M059J (cell line): ENCODE results near the gene SLC16A11. TPM values are rescaled to one million over a fixed set of nuclear protein-coding genes. Genes with fewer than 3 reads are reported as not detected.
"Not testable (repeated sequence)": the region's sequence is repeated elsewhere in the genome, so short reads cannot be mapped to it uniquely, and the experiment has no call there.

Source experiments
- DNase-seq: peaks from one replicate; pipeline ENCODE4 v3.0.0-alpha.2; 2012; ENCODE audit warnings: low read depth
- total RNA-seq: library from RNA; depleted of rRNA; stranded (reverse); fragments of >200 nt; shearing (Covaris generic); gene quantifications from 2 replicates; pipeline ENCODE4 v1.2.3, GENCODE V29; 2014; rRNA removed

The SLC16A11 gene, protein sequence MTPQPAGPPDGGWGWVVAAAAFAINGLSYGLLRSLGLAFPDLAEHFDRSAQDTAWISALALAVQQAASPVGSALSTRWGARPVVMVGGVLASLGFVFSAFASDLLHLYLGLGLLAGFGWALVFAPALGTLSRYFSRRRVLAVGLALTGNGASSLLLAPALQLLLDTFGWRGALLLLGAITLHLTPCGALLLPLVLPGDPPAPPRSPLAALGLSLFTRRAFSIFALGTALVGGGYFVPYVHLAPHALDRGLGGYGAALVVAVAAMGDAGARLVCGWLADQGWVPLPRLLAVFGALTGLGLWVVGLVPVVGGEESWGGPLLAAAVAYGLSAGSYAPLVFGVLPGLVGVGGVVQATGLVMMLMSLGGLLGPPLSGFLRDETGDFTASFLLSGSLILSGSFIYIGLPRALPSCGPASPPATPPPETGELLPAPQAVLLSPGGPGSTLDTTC
- total RNA-seq: not detected in 2 replicates

DNA sequence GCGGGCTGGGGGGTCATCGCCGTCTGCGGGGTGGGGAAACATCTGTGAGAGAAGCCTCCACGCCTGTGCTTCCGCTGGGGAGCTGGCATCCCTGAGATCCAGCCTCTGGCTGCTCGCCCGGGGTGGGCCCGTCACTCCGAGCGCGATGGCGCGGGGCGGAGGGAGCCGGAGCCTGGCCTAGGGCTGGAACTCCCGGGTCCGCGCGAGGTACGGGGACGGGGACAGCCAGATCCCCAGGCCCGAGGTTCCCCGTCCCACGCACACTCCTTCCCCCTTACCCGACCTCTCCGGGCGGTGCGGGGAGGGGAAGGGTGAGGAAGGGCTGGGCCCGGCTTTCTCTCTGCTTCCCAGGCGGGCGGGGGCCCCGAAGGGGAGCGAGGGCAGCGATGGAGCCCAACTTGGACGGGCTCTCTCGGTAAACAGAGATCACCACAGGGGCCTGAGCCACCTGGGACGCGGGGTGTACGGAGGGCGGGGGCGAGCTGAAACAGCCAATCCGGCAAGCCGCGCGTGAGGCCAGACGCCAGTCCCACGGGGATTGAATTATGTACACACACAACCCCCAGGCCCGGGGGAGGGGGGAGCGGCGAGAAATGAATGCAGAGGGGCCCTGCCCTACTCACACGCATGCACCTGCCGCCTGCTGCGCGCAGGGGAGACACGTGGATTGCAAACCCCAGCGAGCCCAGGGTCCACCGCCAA, at the start of gene SLC16A11:
Gene SLC16A11 (minus strand): TSS at position 596 of the 702 bp plus-strand sequence. CDS start 579 bp downstream, at position 17.
- DNase-seq: no peak

- not testable (repeated sequence) for DNase-seq
Measured at GRCh38 chr17:7091311-7092005, 47.6 kb upstream of the SLC16A11 start.

DNA sequence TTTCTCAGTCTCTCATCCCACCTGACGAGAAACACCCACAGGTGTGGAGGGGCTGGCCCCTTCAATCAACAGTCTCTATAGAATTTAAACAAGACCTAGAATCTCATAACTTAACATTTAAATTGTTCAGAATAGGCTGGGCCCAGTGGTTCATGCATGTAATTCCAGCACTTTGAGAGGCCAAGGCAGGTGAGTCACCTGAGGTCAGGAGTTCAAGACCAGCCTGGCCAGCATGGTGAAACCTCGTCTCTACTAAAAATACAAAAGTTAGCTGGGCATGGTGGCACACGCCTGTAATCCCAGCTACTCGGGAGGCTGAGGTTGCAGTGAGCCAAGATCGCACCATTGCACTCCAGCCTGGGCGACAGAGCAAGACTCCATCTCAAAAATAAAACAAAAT, 45.7 kb upstream of the SLC16A11 start:
- DNase-seq: not testable (repeated sequence)

DNA sequence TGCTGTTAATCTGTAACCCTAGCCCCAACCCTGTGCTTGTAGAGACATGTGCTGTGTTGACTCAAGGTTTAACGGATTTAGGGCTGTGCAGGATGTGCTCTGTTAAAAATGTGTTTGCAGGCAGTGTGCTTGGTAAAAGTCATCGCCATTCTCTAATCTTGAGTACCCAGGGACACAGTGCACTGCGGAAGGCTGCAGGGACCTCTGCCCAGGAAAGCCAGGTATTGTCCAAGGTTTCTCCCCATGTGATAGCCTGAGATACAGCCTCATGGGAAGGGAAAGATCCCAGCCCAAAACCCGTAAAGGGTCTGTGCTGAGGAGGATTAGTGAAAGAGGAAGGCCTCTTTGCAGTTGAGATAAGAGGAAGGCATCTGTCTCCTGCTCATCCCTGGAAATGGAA, 44.5 kb upstream of the SLC16A11 start:
- DNase-seq: not testable (repeated sequence)

DNA sequence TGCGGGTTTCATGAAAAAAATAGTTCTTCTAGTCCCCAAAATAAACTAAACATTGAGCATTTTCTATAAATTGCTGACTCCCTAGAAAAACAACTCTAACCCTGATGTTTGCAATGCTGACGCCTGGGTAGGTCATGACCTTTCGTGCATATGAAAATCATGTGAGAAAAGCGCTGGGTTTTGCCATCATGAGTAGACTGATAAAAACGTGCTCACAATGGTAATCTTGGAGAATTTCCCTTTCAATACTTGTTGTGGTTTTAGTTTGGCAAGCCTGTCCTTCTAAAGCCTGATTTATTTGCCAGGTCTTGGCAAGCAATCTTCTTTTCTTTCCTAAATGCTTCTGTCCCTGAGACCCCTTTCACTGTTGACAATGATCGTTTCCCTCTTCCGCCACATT, 40.2 kb upstream of the SLC16A11 start:
- DNase-seq: peak; percentile 39

GRCh38 chr17:7083592-7083991, 39.7 kb upstream of the SLC16A11 start:
- DNase-seq: peak; percentile 63

- DNase-seq: no peak
Measured at GRCh38 chr17:7081341-7082062, 37.6 kb upstream of the SLC16A11 start.

- no peak for DNase-seq
Measured at GRCh38 chr17:7080456-7081041, 36.7 kb upstream of the SLC16A11 start.

- no peak for DNase-seq
Measured at GRCh38 chr17:7079581-7080455, 35.9 kb upstream of the SLC16A11 start, which contains the start of gene CLEC10A. Gene CLEC10A, minus strand, starts transcription at chr17:7080251. Its CDS starts 1,439 bp downstream, at chr17:7078812.

- no peak for DNase-seq
Measured at GRCh38 chr17:7078711-7079110, 34.8 kb upstream of the SLC16A11 start.

DNA sequence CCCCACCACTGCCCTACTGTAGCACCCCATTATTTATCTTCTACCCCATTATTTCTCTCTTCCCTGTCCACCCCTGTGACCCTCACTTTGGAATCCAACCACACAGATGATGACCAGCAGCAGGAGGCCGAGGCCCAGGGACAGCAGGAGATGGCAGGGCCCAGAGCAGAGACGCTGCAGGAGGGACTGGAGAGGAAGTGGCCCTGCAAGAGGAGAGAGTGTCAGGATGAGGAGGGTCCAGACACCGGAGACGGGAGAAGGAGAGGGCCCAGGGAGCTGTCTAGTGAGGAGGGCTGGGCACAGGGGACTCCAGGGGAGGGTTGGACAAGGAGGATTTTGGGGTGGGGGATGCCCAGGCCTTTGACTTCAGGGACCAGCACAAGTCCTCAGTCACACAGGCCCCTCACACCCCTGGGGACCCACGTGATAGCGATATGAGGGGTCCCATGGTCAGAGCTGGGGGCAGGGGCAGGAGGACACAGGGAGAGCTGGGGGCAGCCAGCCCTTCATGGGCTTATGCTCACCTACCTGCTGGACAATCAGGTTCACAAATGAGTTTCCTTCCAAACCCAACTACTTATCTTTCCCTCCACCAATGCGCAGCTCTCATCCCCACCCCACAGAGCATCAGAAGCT, 34.1 kb upstream of the SLC16A11 start:
- DNase-seq: no peak

- DNase-seq: no peak
Measured at GRCh38 chr17:7074931-7075330, 31.0 kb upstream of the SLC16A11 start.

GRCh38 chr17:7072406-7072805, 28.5 kb upstream of the SLC16A11 start:
- no peak for DNase-seq

GRCh38 chr17:7070712-7071111, 26.8 kb upstream of the SLC16A11 start:
- no peak for DNase-seq

DNA sequence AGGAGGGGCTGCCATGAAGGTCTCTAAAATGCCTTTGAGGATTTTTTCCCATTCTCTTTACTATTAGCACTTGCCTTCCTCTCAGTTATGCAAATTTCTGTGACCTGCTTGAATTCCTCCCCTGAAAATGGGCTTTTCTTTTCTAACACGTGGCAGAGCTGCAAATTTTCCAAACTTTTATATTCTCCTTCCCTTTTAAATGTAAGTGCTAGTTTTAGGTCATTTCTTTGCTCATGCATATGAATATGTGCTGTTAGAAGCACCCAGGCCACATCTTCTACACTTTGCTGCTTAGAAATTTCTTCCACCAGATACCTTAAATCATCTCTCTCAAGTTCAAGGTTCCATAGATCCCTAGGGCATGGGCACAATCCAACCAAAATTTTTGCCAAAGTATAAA, 24.4 kb upstream of the SLC16A11 start:
- no peak for DNase-seq

- no peak for DNase-seq
Measured at GRCh38 chr17:7067198-7067597, 23.3 kb upstream of the SLC16A11 start.

- DNase-seq: no peak
Measured at GRCh38 chr17:7064261-7064660, 20.4 kb upstream of the SLC16A11 start.

GRCh38 chr17:7063518-7064094, 19.7 kb upstream of the SLC16A11 start:
- DNase-seq: no peak
